ENCODE results near the gene NOVA2.

NOVA2 gene

GRCh38 chr19:45990113-45990728 is 16.6 kb upstream of the NOVA2 start:
- TF ChIP-seq TCF12 (IDR thresholded peaks at IDR 0.05; ENCODE audit: low read depth) (no peak), USF1 (IDR thresholded peaks at IDR 0.05) (no peak), NFIC (IDR thresholded peaks at IDR 0.05) (no peak), MAX (IDR thresholded peaks at IDR 0.05) (no peak), ZBTB7A (IDR thresholded peaks at IDR 0.05; ENCODE audit: low read depth) (no peak), CEBPB (IDR thresholded peaks at IDR 0.05) (no peak), CREB1 (IDR thresholded peaks at IDR 0.05; ENCODE audit: low read depth) (no peak)

- no peak for TF ChIP-seq RAD21 (IDR thresholded peaks at IDR 0.05; ENCODE audit: low read depth)
- no peak for TF ChIP-seq TEAD4 (IDR thresholded peaks at IDR 0.05)
- TF ChIP-seq CEBPB (IDR thresholded peaks at IDR 0.05): no peak
- TF ChIP-seq FOXM1 (IDR thresholded peaks at IDR 0.05; ENCODE audit: borderline replicate concordance, low read depth): no peak
- no peak for TF ChIP-seq NFIC (IDR thresholded peaks at IDR 0.05)
- no peak for TF ChIP-seq CREB1 (IDR thresholded peaks at IDR 0.05; ENCODE audit: low read depth)
- TF ChIP-seq YY1 (IDR thresholded peaks at IDR 0.05; ENCODE audit: low read depth): no peak
- TF ChIP-seq EP300 (IDR thresholded peaks at IDR 0.05; ENCODE audit: borderline replicate concordance): no peak
- no peak for TF ChIP-seq TCF12 (IDR thresholded peaks at IDR 0.05; ENCODE audit: low read depth)
- TF ChIP-seq TAF1 (IDR thresholded peaks at IDR 0.05; ENCODE audit: low read depth): no peak
- TF ChIP-seq MAX (IDR thresholded peaks at IDR 0.05): no peak
- no peak for TF ChIP-seq EGR1 (IDR thresholded peaks at IDR 0.05)
- TF ChIP-seq REST (IDR thresholded peaks at IDR 0.05; ENCODE audit: low read depth): no peak
- no peak for TF ChIP-seq ZBTB7A (IDR thresholded peaks at IDR 0.05; ENCODE audit: low read depth)
Measured at GRCh38 chr19:45985321-45985720, 11.7 kb upstream of the NOVA2 start.

- TF ChIP-seq CREB1 (IDR thresholded peaks at IDR 0.05; ENCODE audit: low read depth): no peak
- TF ChIP-seq YY1 (IDR thresholded peaks at IDR 0.05; ENCODE audit: low read depth): no peak
- TF ChIP-seq TAF1 (IDR thresholded peaks at IDR 0.05; ENCODE audit: low read depth): no peak
- no peak for TF ChIP-seq EGR1 (IDR thresholded peaks at IDR 0.05)
- TF ChIP-seq ZBTB7A (IDR thresholded peaks at IDR 0.05; ENCODE audit: low read depth): no peak
Measured at GRCh38 chr19:45981350-45981749, 7.7 kb upstream of the NOVA2 start.

GRCh38 chr19:45978156-45978555 is 4.5 kb upstream of the NOVA2 start:
- TF ChIP-seq ZBTB7A (IDR thresholded peaks at IDR 0.05; ENCODE audit: low read depth): no peak
- no peak for TF ChIP-seq USF1 (IDR thresholded peaks at IDR 0.05)
- no peak for TF ChIP-seq YY1 (IDR thresholded peaks at IDR 0.05; ENCODE audit: low read depth)
- TF ChIP-seq TCF12 (IDR thresholded peaks at IDR 0.05; ENCODE audit: low read depth): no peak
- TF ChIP-seq NFIC (IDR thresholded peaks at IDR 0.05): no peak
- no peak for TF ChIP-seq EGR1 (IDR thresholded peaks at IDR 0.05)
- no peak for TF ChIP-seq RAD21 (IDR thresholded peaks at IDR 0.05; ENCODE audit: low read depth)
- no peak for TF ChIP-seq TAF1 (IDR thresholded peaks at IDR 0.05; ENCODE audit: low read depth)
- TF ChIP-seq FOXM1 (IDR thresholded peaks at IDR 0.05; ENCODE audit: borderline replicate concordance, low read depth): no peak
- no peak for TF ChIP-seq TEAD4 (IDR thresholded peaks at IDR 0.05)
- TF ChIP-seq EP300 (IDR thresholded peaks at IDR 0.05; ENCODE audit: borderline replicate concordance): no peak
- no peak for TF ChIP-seq CREB1 (IDR thresholded peaks at IDR 0.05; ENCODE audit: low read depth)

- TF ChIP-seq EP300 (IDR thresholded peaks at IDR 0.05; ENCODE audit: borderline replicate concordance) (no peak), CREB1 (IDR thresholded peaks at IDR 0.05; ENCODE audit: low read depth) (no peak), TEAD4 (IDR thresholded peaks at IDR 0.05) (no peak), ZBTB7A (IDR thresholded peaks at IDR 0.05; ENCODE audit: low read depth) (no peak), CEBPB (IDR thresholded peaks at IDR 0.05) (no peak), TCF12 (IDR thresholded peaks at IDR 0.05; ENCODE audit: low read depth) (no peak), EGR1 (IDR thresholded peaks at IDR 0.05) (no peak), NFIC (IDR thresholded peaks at IDR 0.05) (no peak), YY1 (IDR thresholded peaks at IDR 0.05; ENCODE audit: low read depth) (no peak)
Measured at GRCh38 chr19:45976178-45976577, 2.5 kb upstream of the NOVA2 start.

GRCh38 chr19:45975306-45976070 is 1.8 kb upstream of the NOVA2 start:
- TF ChIP-seq EP300 (IDR thresholded peaks at IDR 0.05; ENCODE audit: borderline replicate concordance) (no peak), MAX (IDR thresholded peaks at IDR 0.05) (no peak)

- TF ChIP-seq CEBPB (IDR thresholded peaks at IDR 0.05): no peak
- TF ChIP-seq USF1 (IDR thresholded peaks at IDR 0.05): no peak
- no peak for TF ChIP-seq CREB1 (IDR thresholded peaks at IDR 0.05; ENCODE audit: low read depth)
- no peak for TF ChIP-seq TEAD4 (IDR thresholded peaks at IDR 0.05)
- TF ChIP-seq MAX (IDR thresholded peaks at IDR 0.05): no peak
- no peak for TF ChIP-seq REST (IDR thresholded peaks at IDR 0.05; ENCODE audit: low read depth)
- no peak for TF ChIP-seq RAD21 (IDR thresholded peaks at IDR 0.05; ENCODE audit: low read depth)
- no peak for TF ChIP-seq ZBTB7A (IDR thresholded peaks at IDR 0.05; ENCODE audit: low read depth)
- TF ChIP-seq EP300 (IDR thresholded peaks at IDR 0.05; ENCODE audit: borderline replicate concordance): no peak
- no peak for TF ChIP-seq TAF1 (IDR thresholded peaks at IDR 0.05; ENCODE audit: low read depth)
- TF ChIP-seq EGR1 (IDR thresholded peaks at IDR 0.05): no peak
- TF ChIP-seq NFIC (IDR thresholded peaks at IDR 0.05): no peak
- no peak for TF ChIP-seq FOXM1 (IDR thresholded peaks at IDR 0.05; ENCODE audit: borderline replicate concordance, low read depth)
- no peak for TF ChIP-seq YY1 (IDR thresholded peaks at IDR 0.05; ENCODE audit: low read depth)
- no peak for TF ChIP-seq TCF12 (IDR thresholded peaks at IDR 0.05; ENCODE audit: low read depth)
Measured at GRCh38 chr19:45972947-45973540, 621 bp downstream of the NOVA2 start.

All from Ishikawa (cell line).